ENCODE results near the gene ENDOU. TPM values are rescaled to one million over a fixed set of nuclear protein-coding genes. Genes with fewer than 3 reads are reported as not detected.

Gene ENDOU
- total RNA-seq, 1 experiment from 2014 or later = 0.39 TPM

GRCh38 chr12:47725893-47726292 lies 603 bp upstream of the ENDOU start:
- H3K4me3 ChIP-seq = no peak overlapping the region
- no peaks in the 10 kb centered on the region for H3K27me3 ChIP-seq (ENCODE audit: insufficient read depth, low read depth)
- no TSS peak for BruUV-seq (replicated peaks)
- 0 out of 2 replicates have a peak, but pooled peaks cover 20% of the 10 kb centered on the region for H3F3A ChIP-seq (ENCODE audit: insufficient read depth, low read depth)
- H3K4me1 ChIP-seq (replicated peaks; ENCODE audit: insufficient read depth) = peaks cover 27% of the 10 kb centered on the region
- ChIA-PET CTCF (interaction anchor here (0.5 to 0.9 kb wide), 4 partner anchors 17 to 1090 kb away, joined by 4 to 6 read pairs (median 4); no protein-coding TSS in a partner anchor), POLR2A (ENCODE audit: unreplicated experiment) (interaction anchor here (0.6 to 0.7 kb wide), 3 partner anchors 44 to 298 kb away, joined by 3 to 9 read pairs (median 6); no protein-coding TSS in a partner anchor)
- H4K20me1 ChIP-seq (ENCODE audit: insufficient read depth) = no peaks in the 10 kb centered on the region
- H3K27ac ChIP-seq = no peak overlapping the region
- intact Hi-C loops (cut with micrococcal nuclease; ENCODE audit: unreplicated experiment) = no loop called here
- no peak overlapping the region for H3K4me2 ChIP-seq
- no peaks in the 10 kb centered on the region for H3K9me2 ChIP-seq (ENCODE audit: insufficient read depth)
- H3K9me3 ChIP-seq (ENCODE audit: insufficient read depth, low read depth) = no peaks in the 10 kb centered on the region
- no peaks in the 10 kb centered on the region for H3K79me2 ChIP-seq (ENCODE audit: low read depth)
- H3K36me3 ChIP-seq (ENCODE audit: low read depth) = no peaks in the 10 kb centered on the region
- no peak for TF ChIP-seq EZH2 (IDR thresholded peaks at IDR 0.05; ENCODE audit: low read depth)
- TF ChIP-seq CTCF (conservative IDR thresholded peaks at IDR 0.05) = no peak
- DNase-seq = no peak
- no peak overlapping the region for H2AFZ ChIP-seq

- DNase-seq = no peak
- no peak overlapping the region for H3K27ac ChIP-seq
- BruUV-seq (replicated peaks) = no TSS peak
- no peaks in the 10 kb centered on the region for H4K20me1 ChIP-seq (ENCODE audit: insufficient read depth)
- no peak overlapping the region for H3K4me3 ChIP-seq
- peak overlapping the region; percentile 46 for H3K4me2 ChIP-seq
- intact Hi-C loops (cut with micrococcal nuclease; ENCODE audit: unreplicated experiment) = no loop called here
- H2AFZ ChIP-seq = no peak overlapping the region
- no peaks in the 10 kb centered on the region for H3K9me3 ChIP-seq (ENCODE audit: insufficient read depth, low read depth)
- no peaks in the 10 kb centered on the region for H3K9me2 ChIP-seq (ENCODE audit: insufficient read depth)
- ChIA-PET CTCF (no interaction called here), POLR2A (ENCODE audit: unreplicated experiment) (no interaction called here)
- 0 out of 2 replicates have a peak, but pooled peaks cover 14% of the 10 kb centered on the region for H3F3A ChIP-seq (ENCODE audit: insufficient read depth, low read depth)
- no peaks in the 10 kb centered on the region for H3K27me3 ChIP-seq (ENCODE audit: insufficient read depth, low read depth)
- H3K79me2 ChIP-seq (ENCODE audit: low read depth) = no peaks in the 10 kb centered on the region
- H3K36me3 ChIP-seq (ENCODE audit: low read depth) = no peaks in the 10 kb centered on the region
- no peak for TF ChIP-seq CTCF (conservative IDR thresholded peaks at IDR 0.05)
- no peak for TF ChIP-seq EZH2 (IDR thresholded peaks at IDR 0.05; ENCODE audit: low read depth)
- peaks cover 27% of the 10 kb centered on the region for H3K4me1 ChIP-seq (replicated peaks; ENCODE audit: insufficient read depth)
These were observed 2.2 kb downstream of the ENDOU start for GRCh38 chr12:47722941-47723631.

DNA sequence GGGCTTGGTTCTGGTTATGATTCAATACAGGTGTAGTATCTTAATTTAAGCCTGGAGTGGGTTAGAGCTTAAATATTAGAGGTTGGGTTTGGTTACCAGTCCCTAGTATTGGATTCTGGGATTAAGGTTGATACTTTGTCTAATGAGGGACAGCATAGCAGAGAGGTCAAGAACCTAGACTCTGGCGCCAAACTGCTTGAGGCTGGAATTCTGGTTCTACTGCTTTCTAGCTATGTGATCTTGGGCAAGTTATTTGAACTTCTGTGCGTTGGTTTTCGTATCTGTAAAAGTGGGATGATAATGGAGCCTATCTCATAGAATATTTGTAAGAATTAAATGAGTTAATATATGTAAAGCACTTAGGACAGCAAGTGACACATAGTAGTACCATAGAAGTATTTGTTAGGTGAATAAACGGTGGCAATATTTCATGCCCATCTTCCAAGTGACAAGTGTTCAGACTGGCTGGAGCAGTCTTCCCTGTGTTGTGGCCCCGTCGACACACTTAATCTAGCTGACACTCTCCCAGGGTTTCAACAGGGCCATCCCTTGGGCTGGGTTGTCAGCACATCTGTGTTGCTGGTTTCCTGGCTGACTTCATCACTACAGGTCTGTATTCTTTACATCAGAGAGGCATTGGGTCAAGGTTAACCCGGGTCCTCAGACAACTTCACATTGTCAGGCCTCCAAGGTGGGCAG lies 3.0 kb downstream of the ENDOU start:
- Histone ChIP-seq H3K4me3 (no peak overlapping the region), H3K4me2 (peak overlapping the region; percentile 46), H3F3A (ENCODE audit: insufficient read depth, low read depth) (0 out of 2 replicates have a peak, but pooled peaks cover 14% of the 10 kb centered on the region), H4K20me1 (ENCODE audit: insufficient read depth) (no peaks in the 10 kb centered on the region), H3K9me3 (ENCODE audit: insufficient read depth, low read depth) (no peaks in the 10 kb centered on the region), H3K27me3 (ENCODE audit: insufficient read depth, low read depth) (no peaks in the 10 kb centered on the region), H3K79me2 (ENCODE audit: low read depth) (no peaks in the 10 kb centered on the region), H3K4me1 (replicated peaks; ENCODE audit: insufficient read depth) (peaks cover 27% of the 10 kb centered on the region), H3K27ac (0 out of 2 replicates have a peak overlapping the region, but pooled peaks have one; percentile 10), H3K9me2 (ENCODE audit: insufficient read depth) (no peaks in the 10 kb centered on the region), H3K36me3 (ENCODE audit: low read depth) (no peaks in the 10 kb centered on the region), H2AFZ (no peak overlapping the region)
- no TSS peak for BruUV-seq (replicated peaks)
- intact Hi-C loops (cut with micrococcal nuclease; ENCODE audit: unreplicated experiment) = no loop called here
- peak in 1 of 2 experiments; percentile 74 for DNase-seq
- TF ChIP-seq CTCF (conservative IDR thresholded peaks at IDR 0.05) = no peak
- TF ChIP-seq EZH2 (IDR thresholded peaks at IDR 0.05; ENCODE audit: low read depth) = no peak
- ChIA-PET POLR2A (ENCODE audit: unreplicated experiment) (interaction anchor here (0.5 to 0.8 kb wide), 3 partner anchors 16 to 183 kb away, joined by 3 to 7 read pairs (median 4); partner anchors contain the start of genes RPAP3 and VDR), CTCF (no interaction called here)

Data from PC-9 (cell line).